HG03103 (cell line): Measurements from ENCODE around the gene RBM7.

ENCODE experiments used
- ATAC-seq: cut with Tn5 transposase; IDR thresholded peaks from one replicate; pipeline ENCODE4 v1.9.1; 2021; ENCODE audit warnings: low read depth; ENCODE audit not compliant: unreplicated experiment

Gene RBM7

DNA sequence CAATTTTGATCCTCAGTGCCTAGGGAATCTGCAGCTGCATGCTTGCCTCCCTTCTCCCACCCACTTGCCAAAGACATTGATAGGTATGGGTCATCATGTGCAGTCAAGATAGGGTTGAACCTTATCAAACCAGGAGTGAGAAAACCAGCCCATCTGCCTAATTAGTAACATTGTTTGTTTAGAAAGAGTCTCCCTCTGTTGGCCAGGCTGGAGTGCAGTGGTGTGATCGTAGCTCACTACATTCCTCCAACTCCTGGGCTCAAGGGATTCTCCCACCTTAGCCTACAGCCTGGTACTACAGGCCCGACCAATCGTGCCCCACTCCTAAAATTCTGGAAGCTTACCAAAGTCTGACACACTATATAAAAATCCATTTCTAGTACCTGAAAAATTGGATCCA, 4.7 kb upstream of the RBM7 start:
- no peak for ATAC-seq

GRCh38 chr11:114396916-114397315, 3.5 kb upstream of the RBM7 start:
- ATAC-seq, result no peak

GRCh38 chr11:114397349-114397982, 3.0 kb upstream of the RBM7 start:
- no peak for ATAC-seq

- no peak for ATAC-seq
These were observed 2.1 kb upstream of the RBM7 start for GRCh38 chr11:114398303-114398920.

DNA sequence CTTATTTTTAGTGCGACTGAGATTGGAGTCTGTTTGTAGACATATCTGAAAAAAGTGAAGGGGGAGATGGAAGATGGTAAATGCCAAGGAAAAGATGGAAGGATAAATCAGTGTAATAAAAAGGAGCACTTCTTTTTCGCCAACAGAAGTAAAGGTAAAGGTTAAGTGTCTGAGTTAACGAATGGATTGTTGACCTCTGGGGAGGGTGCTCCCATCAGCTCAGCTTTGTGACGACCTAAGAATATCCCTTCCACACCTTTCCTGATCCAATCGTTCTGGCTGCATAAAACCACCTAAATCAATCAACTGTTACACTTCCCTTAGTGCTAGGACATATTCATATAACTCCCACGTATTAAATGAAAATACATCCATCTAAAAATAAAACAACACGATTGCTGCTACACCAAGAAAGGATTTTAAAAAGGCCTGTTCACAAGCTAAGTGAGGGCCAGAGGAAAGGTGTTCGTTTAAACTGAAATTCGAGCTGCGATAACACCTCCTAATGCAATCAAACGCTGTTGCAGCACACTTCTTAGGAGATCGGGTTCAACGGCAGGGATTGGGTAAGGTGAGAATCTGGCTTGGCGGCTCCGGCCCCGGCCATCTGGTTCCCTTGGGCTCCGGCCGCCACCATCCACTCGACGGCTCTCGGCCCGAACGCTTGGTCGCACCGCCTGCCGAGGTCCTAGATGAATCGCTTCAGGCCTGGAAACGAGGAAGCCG, 813 bp upstream of the RBM7 start:
- ATAC-seq, result peak; percentile 6

DNA sequence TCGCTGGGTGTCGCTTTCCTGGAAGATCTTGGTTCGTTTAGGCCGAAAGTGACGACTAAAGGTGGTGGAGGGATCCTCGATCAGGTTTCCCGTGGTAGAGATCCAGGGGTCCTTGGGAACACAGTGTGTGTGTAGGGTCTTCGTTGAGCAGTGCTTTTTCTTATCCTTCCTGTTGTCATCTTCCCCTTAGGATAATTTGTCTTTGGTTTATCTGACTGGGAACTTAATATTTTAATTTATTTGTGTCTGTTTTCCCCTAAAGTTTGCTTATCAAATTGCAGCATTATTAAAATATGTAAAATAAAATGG, 403 bp downstream of the RBM7 start:
- ATAC-seq, result no peak

GRCh38 chr11:114401311-114401710, 845 bp downstream of the RBM7 start:
- ATAC-seq, result no peak

DNA sequence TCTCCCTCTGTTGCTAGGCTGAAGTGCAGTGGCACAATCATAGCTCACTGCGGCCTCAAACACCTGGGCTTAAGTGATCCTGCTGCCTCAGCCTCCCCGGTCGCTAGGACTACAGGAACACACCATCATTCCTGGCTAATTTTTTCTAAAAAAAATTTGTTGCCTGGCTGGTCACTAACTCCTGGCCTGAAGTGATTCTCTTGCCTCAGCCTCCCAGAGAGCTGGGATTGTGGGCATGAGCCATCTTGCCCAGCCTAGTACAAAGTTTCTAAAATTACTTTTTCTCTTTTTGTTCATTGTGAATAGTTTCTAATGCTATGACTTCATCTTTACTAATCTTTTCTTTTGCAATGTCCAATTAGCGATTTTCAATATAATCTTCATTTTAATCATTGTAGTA, 12.5 kb downstream of the RBM7 start:
- no peak for ATAC-seq

- no peak for ATAC-seq
These were observed 13.5 kb downstream of the RBM7 start for GRCh38 chr11:114413958-114414357.

- ATAC-seq, result no peak
These were observed 16.0 kb downstream of the RBM7 start for GRCh38 chr11:114416441-114416961.

DNA sequence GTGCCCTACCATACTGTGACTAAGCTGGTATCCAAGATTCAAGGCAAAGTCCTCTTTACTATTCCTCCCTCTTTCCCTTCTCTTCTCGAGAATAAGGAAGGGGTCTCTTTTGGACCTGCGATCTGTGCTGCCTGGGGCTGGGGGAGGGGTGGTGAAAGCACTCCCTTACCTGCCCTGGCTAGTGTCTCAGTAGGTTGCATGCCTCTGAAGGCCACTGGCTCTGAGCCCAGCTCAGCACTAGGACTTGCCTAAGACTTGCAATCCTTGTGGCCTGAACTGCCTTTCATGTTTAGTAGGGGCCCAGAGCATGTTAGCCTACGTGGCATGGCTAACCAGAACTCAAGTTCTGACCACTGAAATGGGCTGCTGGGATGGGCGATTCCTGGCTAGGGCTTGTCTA, 25.8 kb downstream of the RBM7 start:
- no peak for ATAC-seq

DNA sequence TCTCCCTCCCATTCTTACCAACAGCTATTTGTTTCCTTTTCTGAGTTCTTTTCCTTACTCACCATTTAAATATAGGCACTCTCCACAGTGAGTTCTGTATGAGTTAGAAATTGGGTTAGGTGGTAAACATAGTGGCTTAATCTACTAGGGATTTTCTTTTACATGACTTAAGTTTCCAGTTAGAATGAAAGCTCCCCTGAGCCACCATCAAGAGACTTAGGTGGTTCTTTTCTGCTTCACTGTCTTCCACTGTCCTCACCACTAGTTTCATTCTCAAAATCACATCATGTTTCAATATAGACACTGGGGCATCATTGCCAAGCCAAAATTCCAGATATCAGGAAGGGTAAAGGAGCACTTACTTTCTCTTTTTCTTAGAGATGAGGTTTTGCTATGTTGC, 29.8 kb downstream of the RBM7 start:
- no peak for ATAC-seq

- no peak for ATAC-seq
These were observed 32.4 kb downstream of the RBM7 start for GRCh38 chr11:114432893-114433292.

DNA sequence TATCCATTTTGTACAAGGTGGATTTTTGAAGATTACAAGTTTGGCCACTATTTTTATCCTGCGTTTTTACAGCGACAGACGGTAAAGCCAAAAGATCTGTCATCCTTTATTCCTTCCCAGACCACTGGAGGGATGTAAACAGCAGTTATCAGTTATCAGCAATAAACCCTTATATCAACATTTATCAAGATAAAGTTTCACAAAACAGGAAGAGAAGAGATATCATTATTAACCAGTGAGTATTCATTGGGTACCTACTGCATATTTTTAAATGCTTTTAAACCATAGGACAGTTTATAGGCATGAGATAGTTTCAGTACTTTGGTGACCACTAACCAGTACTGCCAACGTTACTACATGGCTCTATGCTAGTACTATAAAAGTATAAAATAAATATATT, 32.9 kb downstream of the RBM7 start:
- ATAC-seq, result no peak

DNA sequence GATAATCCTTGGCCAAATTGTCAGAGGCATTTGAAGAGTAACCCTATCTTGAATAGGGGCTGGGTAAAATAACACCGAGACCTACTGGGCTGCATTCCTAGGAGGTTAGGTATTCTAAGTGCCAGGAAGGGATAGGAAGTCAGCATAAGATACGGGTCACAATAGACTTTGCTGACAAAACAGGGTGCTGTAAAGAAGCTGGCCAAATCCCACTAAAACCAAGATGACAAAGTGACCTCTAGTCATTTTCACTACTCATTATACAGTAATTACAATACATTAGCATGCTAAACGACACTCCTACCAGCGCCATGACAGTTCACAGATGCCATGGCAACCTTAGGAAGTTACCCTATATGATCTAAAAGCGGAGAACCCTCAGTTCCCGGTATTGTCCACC, 37.8 kb downstream of the RBM7 start:
- no peak for ATAC-seq

GRCh38 chr11:114439229-114440120, 39.0 kb downstream of the RBM7 start, which contains the start of gene REXO2:
Gene REXO2, plus strand, starts transcription at chr11:114439467. Its CDS starts 62 bp downstream, at chr11:114439529.
- peak; percentile 100 for ATAC-seq

GRCh38 chr11:114440121-114440860, 39.8 kb downstream of the RBM7 start:
- peak; percentile 7 for ATAC-seq

- no peak for ATAC-seq
These were observed 40.7 kb downstream of the RBM7 start for GRCh38 chr11:114440971-114441763.

- no peak for ATAC-seq
These were observed 41.5 kb downstream of the RBM7 start for GRCh38 chr11:114441921-114442320.
